Dendritic cell treated with granulocyte-macrophage colony-stimulating factor and Interleukin-4, amounts not matched to agents 40 ng/mL and 50 ng/mL, for 4 days (primary cell): ENCODE measurements around the gene NDC80.
"Not testable (repeated sequence)": the region's sequence is repeated elsewhere in the genome, so short reads cannot be mapped to it uniquely, and the experiment has no call there.

ENCODE experiments used
- H3K27ac Mint-ChIP-seq: one replicate; pipeline ENCODE4 v1.8.0; 2022; ENCODE audit warnings: mild to moderate bottlenecking, mixed read lengths
- H3K27me3 Mint-ChIP-seq: one replicate; pipeline ENCODE4 v1.8.0; 2022; ENCODE audit warnings: mild to moderate bottlenecking, mixed read lengths
- H3K36me3 Mint-ChIP-seq: one replicate; pipeline ENCODE4 v1.8.0; 2022; ENCODE audit warnings: low read depth, mixed read lengths
- H3K4me1 Mint-ChIP-seq: one replicate; pipeline ENCODE4 v1.8.0; 2022; ENCODE audit warnings: low read depth, mixed read lengths
- H3K4me3 Mint-ChIP-seq: one replicate; pipeline ENCODE4 v1.8.0; 2022; ENCODE audit warnings: mild to moderate bottlenecking, moderate library complexity, mixed read lengths
- H3K9me3 Mint-ChIP-seq: one replicate; pipeline ENCODE4 v1.8.0; 2022; ENCODE audit warnings: mixed read lengths
- intact Hi-C: fragments of 100-400 bp; cut with micrococcal nuclease; formaldehyde crosslinking; loops from one replicate; pipeline ENCODE4 v1.15.0; 2022

The NDC80 gene

DNA sequence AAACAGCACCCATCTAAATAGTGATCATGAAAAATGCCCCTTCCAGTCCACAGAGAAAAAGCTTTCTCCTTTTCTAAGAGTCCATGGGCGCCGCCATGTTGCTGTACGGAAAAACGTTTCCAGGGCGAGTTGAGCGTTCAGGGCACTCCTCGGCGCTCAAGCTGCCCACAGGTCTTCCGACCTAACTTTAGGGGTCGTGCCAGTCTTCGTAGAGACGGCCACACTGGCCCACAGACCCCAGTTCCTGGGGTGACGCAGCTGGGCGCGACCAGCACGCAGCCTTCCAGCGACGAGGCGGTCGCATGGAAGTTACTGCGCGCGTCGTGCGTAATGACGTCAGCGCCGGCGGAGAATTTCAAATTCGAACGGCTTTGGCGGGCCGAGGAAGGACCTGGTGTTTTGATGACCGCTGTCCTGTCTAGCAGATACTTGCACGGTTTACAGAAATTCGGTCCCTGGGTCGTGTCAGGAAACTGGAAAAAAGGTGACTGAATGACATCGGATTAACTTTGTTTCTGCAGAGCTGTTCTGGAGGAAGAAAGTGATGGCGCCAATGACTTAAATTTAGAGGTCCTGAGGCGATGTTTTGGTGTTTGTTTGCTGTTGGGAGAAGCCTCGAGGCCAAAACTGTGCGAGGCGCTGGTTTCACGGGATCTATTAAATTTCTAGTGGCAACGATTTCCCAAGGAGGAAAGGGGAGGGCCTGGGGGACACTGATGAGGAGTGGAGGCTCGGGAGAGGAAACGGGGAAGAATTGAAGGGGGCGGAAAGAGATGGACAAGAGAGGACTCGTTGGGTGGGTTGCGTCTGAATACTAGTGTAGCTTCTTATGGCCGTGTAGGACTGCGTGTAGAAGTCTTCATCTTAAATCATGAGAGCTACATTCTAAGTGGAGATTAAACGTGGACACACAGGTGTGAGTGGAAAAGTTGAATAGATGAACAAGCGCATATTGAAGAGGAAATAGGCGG lies at the start of gene NDC80, which contains the start of gene METTL4:
Gene NDC80, plus strand, starts transcription at position 358 of the 971 bp plus-strand sequence. CDS start 1,429 bp downstream, outside the sequence.
Gene METTL4, minus strand, starts transcription at position 306 of the 971 bp plus-strand sequence. CDS start 4,289 bp downstream, outside the sequence.
- Mint-ChIP-seq H3K4me1 (peaks cover 28% of the 10 kb centered on the region), H3K36me3 (peaks cover 22% of the 10 kb centered on the region), H3K9me3 (no peaks in the 10 kb centered on the region)

DNA sequence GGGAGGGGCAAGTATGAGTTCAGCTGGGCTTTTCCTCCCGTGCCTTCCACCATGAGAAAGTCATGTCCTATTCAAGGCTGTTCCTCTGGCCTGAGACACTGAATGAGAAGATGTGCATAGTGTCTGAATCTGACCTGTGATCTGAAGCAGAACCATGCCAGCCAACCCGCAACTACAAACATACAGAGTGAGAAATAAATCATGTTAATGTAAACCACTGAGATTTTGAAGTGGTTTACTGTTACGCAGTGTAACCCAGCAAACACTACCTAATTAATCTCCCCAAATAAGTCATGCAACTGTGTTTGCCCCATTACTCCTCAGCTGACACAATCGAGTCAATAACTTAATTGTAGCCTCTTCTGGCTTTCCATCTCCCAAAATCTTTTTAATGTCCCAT lies 49.2 kb upstream of the NDC80 start:
- Mint-ChIP-seq H3K27ac (no peak overlapping the region), H3K4me3 (no peak overlapping the region), H3K36me3 (no peaks in the 10 kb centered on the region), H3K9me3 (no peaks in the 10 kb centered on the region), H3K4me1 (no peaks in the 10 kb centered on the region), H3K27me3 (no peaks in the 10 kb centered on the region)
- intact Hi-C loops, result no loop called here

More for the DNA sequence above, at the start of gene NDC80, which contains the start of gene METTL4:
- H3K27me3 Mint-ChIP-seq, result no peaks in the 10 kb centered on the region
- intact Hi-C loops, result loop anchor here (1.0 kb wide), 1 partner anchor 84 kb away; the partner anchor contains the start of gene SMCHD1
- peak within 1 kb of the TSS; percentile 100 for H3K27ac Mint-ChIP-seq
- peak within 1 kb of the TSS; percentile 100 for H3K4me3 Mint-ChIP-seq

GRCh38 chr18:2524794-2525198 lies 46.6 kb upstream of the NDC80 start:
- H3K27me3 Mint-ChIP-seq, H3K36me3 Mint-ChIP-seq, H3K9me3 Mint-ChIP-seq, intact Hi-C loops, H3K27ac Mint-ChIP-seq, H3K4me1 Mint-ChIP-seq, H3K4me3 Mint-ChIP-seq: not testable (repeated sequence)

- H3K27me3 Mint-ChIP-seq, result no peaks in the 10 kb centered on the region
- no peak overlapping the region for H3K4me3 Mint-ChIP-seq
Observed at GRCh38 chr18:2526329-2526728, 45.0 kb upstream of the NDC80 start.

GRCh38 chr18:2529154-2529553 lies 42.2 kb upstream of the NDC80 start:
- no peak overlapping the region for H3K4me3 Mint-ChIP-seq
- no peaks in the 10 kb centered on the region for H3K4me1 Mint-ChIP-seq
- H3K27me3 Mint-ChIP-seq, result no peaks in the 10 kb centered on the region
- intact Hi-C loops, result no loop called here
- H3K9me3 Mint-ChIP-seq, result no peaks in the 10 kb centered on the region
- H3K27ac Mint-ChIP-seq, result no peak overlapping the region
- peaks cover 5% of the 10 kb centered on the region for H3K36me3 Mint-ChIP-seq

More at GRCh38 chr18:2526329-2526728, 45.0 kb upstream of the NDC80 start:
- Mint-ChIP-seq H3K4me1 (no peaks in the 10 kb centered on the region), H3K27ac (no peak overlapping the region), H3K9me3 (no peaks in the 10 kb centered on the region), H3K36me3 (no peaks in the 10 kb centered on the region)
- intact Hi-C loops, result no loop called here

DNA sequence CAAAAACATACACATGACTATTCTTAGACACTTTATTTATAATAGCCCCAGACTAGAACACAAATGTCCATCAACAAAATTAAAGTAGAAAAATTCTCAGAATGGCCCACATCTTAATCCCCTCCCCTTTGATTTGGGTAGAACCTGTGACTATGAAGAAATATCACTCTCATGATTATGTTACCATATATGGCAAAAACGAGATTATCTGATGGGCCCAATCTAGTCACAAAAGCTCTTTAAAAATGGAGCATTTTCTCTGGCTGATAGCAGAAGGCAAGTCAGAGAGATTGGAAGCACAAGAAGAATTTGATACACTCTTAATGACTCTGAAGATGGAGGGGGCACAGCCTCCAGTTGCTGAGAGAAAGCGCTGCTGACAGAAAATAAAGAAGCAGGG lies 39.6 kb upstream of the NDC80 start:
- Mint-ChIP-seq H3K4me1 (no peaks in the 10 kb centered on the region), H3K9me3 (no peaks in the 10 kb centered on the region), H3K36me3 (peaks cover 17% of the 10 kb centered on the region), H3K4me3 (no peak overlapping the region), H3K27ac (no peak overlapping the region), H3K27me3 (no peaks in the 10 kb centered on the region)
- intact Hi-C loops, result no loop called here

DNA sequence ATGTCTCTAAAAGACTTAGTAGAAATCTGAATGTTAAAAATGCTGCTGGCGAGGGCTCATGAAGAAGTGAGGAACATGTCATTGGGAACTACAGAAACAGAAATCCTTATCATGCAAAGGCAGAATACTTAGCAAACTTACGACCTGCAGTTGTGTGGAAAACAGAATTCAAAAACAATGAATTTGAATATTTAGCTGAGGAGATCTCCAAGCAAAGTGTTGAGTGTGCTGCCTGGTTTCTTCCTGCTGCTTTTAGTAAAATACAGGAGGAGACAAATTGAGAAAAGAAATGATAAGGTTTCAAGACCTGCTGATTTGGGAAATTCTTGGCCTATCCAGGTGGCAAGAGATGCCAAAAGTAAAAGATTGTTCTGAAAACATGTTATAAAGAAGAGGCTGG lies 38.6 kb upstream of the NDC80 start:
- peaks cover 17% of the 10 kb centered on the region for H3K36me3 Mint-ChIP-seq
- H3K4me3 Mint-ChIP-seq, result no peak overlapping the region
- H3K27me3 Mint-ChIP-seq, result no peaks in the 10 kb centered on the region
- intact Hi-C loops, result no loop called here
- H3K27ac Mint-ChIP-seq, result no peak overlapping the region
- H3K9me3 Mint-ChIP-seq, result no peaks in the 10 kb centered on the region
- H3K4me1 Mint-ChIP-seq, result no peaks in the 10 kb centered on the region

- H3K27ac Mint-ChIP-seq, result no peak overlapping the region
- no peaks in the 10 kb centered on the region for H3K27me3 Mint-ChIP-seq
- H3K9me3 Mint-ChIP-seq, result no peaks in the 10 kb centered on the region
- no peaks in the 10 kb centered on the region for H3K4me1 Mint-ChIP-seq
- intact Hi-C loops, result no loop called here
- H3K4me3 Mint-ChIP-seq, result no peak overlapping the region
- peaks cover 17% of the 10 kb centered on the region for H3K36me3 Mint-ChIP-seq
Observed at GRCh38 chr18:2534906-2535305, 36.5 kb upstream of the NDC80 start.

DNA sequence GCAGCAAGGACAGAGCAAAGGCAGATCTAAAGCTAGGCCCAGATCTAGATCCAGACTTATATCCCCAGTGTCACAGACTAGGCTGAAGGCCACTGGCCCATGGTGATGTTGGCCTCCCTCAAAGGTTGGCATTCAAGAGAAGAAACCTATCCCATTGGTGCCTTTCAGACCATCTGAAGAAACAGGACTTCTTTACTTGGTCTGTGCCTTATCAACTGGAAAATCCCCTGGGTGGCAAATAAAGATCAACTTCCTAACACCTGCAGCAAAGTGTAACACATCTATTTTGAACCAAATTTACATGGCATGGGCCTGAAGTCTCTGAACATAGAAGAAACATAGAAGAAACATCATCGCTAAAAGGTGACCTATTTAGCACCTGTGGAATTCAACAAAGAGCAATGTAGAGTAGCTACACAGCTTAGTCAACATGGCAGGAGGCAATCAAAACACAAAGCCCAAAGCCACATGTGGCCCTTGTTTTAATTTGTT lies 35.9 kb upstream of the NDC80 start:
- Mint-ChIP-seq H3K36me3 (peaks cover 17% of the 10 kb centered on the region), H3K4me3 (no peak overlapping the region), H3K4me1 (no peaks in the 10 kb centered on the region), H3K9me3 (no peaks in the 10 kb centered on the region), H3K27me3 (no peaks in the 10 kb centered on the region), H3K27ac (no peak overlapping the region)
- intact Hi-C loops, result no loop called here

DNA sequence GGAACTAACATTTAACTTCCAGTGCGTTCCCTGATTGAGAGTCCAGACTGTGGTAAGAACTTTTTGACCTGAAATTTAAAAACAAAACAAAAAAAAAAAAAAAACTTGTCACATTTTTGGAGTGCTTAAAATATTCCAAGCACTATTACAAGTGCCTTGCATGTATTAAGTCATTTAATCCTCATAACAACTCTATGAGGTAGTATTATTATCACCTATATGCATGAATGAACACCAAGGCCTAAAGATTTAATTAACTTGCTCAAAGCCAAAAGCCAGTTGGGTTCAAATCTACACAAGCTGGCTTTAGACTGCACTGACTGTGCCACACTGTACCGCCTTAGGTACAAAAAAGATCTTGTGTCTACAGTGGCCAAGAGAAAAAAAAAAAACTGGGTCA lies 35.3 kb upstream of the NDC80 start:
- H3K36me3 Mint-ChIP-seq, result peaks cover 17% of the 10 kb centered on the region
- no peaks in the 10 kb centered on the region for H3K27me3 Mint-ChIP-seq
- no peak overlapping the region for H3K27ac Mint-ChIP-seq
- no peaks in the 10 kb centered on the region for H3K9me3 Mint-ChIP-seq
- intact Hi-C loops, result no loop called here
- H3K4me3 Mint-ChIP-seq, result no peak overlapping the region
- H3K4me1 Mint-ChIP-seq, result no peaks in the 10 kb centered on the region

DNA sequence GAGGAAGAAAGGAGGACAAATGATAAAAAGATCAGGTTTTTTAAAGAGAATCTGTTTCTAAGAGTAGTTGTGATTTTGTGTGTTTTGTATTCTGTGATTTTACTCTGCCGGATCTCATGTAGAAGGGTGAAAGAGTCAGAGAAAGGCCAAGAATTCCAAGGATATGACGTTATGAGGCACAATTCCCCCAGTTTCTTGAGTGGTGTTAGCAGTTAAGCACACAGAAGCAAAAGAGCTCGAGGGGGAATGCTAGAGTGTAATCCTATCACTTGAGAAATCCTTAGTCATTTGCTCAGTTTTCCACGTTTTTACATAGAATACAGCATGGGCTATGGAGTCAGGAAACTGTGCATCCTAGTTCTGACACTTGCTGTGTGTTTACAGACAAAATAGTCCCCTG lies 34.9 kb upstream of the NDC80 start:
- no peaks in the 10 kb centered on the region for H3K9me3 Mint-ChIP-seq
- H3K27ac Mint-ChIP-seq, result no peak overlapping the region
- intact Hi-C loops, result no loop called here
- H3K36me3 Mint-ChIP-seq, result peaks cover 17% of the 10 kb centered on the region
- H3K4me3 Mint-ChIP-seq, result no peak overlapping the region
- H3K27me3 Mint-ChIP-seq, result no peaks in the 10 kb centered on the region
- H3K4me1 Mint-ChIP-seq, result no peaks in the 10 kb centered on the region

GRCh38 chr18:2537296-2537695 lies 34.1 kb upstream of the NDC80 start:
- H3K4me1 Mint-ChIP-seq, result no peaks in the 10 kb centered on the region
- peaks cover 17% of the 10 kb centered on the region for H3K36me3 Mint-ChIP-seq
- H3K4me3 Mint-ChIP-seq, result no peak overlapping the region
- H3K27ac Mint-ChIP-seq, result no peak overlapping the region
- H3K9me3 Mint-ChIP-seq, result no peaks in the 10 kb centered on the region
- H3K27me3 Mint-ChIP-seq, result no peaks in the 10 kb centered on the region
- intact Hi-C loops, result no loop called here

DNA sequence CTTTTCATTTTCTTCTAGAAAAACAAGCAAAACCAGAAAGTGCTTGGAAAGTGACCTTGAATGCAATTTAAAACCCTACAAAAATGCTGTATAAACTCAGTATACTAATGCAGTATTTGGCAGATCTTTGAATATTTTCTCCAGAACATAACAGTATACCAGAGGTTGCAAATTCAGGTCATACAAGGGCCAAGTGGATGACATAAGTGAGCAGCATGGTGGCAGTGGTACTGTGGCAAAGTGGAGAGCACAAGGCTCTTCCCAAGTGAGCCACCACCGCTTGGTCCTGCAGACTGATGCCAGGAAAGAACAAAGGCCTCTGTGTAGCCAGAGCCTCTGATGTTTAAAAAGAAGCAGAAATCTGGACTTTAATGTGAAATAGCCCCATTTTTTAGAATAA lies 33.1 kb upstream of the NDC80 start:
- Mint-ChIP-seq H3K4me1 (no peaks in the 10 kb centered on the region), H3K27me3 (no peaks in the 10 kb centered on the region), H3K36me3 (peaks cover 19% of the 10 kb centered on the region), H3K4me3 (no peak overlapping the region), H3K27ac (no peak overlapping the region), H3K9me3 (no peaks in the 10 kb centered on the region)
- intact Hi-C loops, result no loop called here

DNA sequence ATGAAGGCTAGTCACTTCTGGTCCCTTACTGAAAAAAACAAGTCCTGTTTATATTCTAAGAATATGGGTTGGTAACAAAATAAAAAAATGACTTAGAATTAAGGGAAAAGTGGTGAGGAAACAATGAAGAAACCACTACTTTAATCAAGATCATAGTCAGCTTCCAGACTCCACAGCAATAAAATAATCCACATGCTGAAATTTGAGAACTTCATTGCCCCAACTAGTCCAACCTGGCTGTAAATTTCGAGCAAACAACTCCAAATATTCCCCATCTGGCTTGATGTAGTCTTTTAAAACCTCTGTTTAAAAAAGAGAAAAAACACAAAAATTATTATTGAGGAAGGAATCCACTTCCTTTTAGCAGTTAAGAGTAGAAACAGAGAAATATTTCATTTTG lies 32.5 kb upstream of the NDC80 start:
- intact Hi-C loops, result no loop called here
- Mint-ChIP-seq H3K4me1 (no peaks in the 10 kb centered on the region), H3K36me3 (peaks cover 24% of the 10 kb centered on the region), H3K27me3 (no peaks in the 10 kb centered on the region), H3K9me3 (no peaks in the 10 kb centered on the region), H3K4me3 (no peak overlapping the region), H3K27ac (no peak overlapping the region)
